Measurements from ENCODE around the gene C16orf95.
A peak's percentile ranks its signal among the peaks of the same experiment; 100 is the strongest.
"Not testable (repeated sequence)": the region's sequence is repeated elsewhere in the genome, so short reads cannot be mapped to it uniquely, and the experiment has no call there.

C16orf95 gene

DNA sequence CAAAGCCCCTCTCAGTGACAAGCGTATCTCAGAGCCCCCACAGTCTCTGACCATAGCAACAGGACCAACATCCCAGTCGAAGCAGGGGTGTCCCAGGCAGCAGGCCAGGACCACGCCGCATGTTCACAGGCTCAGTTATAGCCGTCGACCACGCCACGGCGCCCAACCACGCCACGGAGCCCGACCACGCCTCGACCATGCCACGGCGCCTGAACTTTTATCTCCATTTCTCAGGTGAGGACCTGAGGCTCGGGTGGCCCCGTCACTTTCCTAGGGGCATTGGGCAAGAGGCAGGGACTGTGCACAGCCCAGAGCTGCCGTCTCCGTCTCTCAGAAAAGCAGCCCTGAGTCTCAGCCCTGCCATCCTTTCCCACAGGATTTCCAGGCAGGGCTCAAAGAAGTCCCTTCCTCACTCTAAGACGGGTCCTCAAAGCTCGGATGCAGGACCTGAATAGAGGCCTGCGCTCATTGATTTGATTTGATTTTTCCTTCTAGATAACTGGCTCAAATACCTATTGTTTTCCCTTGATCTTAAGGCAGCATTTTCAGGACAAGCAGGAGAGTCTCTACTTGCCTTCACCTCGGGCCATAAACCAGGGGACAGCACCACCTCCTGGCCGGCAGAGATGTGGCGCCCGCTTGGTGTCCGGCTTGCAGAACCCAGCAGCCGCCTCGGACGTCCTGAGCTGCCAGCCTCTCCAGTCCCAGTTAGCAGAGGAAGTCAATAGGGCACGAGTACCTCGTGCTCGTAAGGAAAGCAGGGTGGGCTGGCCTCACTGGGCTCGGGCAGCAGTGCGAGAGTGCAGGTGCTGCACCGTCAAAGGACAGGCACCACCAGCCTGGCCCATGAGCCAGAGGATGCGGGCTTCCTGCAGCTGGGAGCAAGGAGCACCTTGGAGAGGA is 38.8 kb downstream of the C16orf95 start:
- peak; percentile 16 for DNase-seq

DNA sequence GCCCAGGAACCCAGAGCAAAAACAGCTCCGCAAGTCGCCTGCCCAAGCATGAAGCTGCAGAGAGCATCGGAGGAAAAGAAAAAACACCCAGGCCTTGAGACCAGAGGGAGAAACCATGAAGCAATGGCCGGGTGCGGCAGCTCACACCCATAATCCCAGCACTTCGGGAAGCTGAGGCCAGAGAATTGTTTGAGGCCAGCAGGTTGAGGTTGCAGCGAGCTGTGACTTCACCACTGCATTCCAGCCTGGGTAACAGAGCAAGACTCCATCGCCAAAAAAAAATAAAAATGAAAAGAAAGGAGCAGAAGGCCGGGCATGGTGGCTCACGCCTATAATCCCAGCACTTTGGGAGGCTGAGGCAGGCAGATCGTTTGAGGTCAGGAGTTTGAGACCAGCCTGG is 40.3 kb downstream of the C16orf95 start:
- no peak for DNase-seq

DNA sequence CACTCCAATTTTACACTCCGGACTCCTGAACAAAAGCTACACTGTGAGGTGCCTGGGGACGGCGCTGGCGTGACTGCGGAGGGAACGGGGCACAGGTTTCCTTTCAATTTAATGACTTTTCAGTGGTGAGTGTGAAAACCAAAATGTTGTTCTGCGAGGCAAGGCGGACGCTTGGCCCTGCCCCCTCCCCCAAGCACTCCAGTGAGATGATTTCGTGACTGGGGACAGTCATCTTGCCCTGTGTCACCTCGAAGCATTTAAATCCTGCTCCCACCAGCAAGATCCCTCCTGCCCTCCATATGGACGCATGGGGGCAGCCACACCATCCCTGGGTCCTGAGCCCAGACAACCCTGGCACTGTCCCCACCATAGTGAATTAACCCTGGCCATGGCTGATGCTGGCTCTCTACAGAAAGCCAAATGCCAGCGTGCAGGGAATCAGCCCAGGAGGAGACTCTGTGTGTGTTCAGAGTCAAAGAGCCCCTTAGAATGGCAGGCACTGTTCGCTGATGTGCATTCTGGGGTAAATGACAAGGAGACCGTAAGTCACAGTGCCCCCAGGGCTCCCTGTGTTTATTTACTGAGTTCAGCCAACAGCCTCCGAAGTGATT is 41.0 kb downstream of the C16orf95 start:
- DNase-seq, result no peak

DNA sequence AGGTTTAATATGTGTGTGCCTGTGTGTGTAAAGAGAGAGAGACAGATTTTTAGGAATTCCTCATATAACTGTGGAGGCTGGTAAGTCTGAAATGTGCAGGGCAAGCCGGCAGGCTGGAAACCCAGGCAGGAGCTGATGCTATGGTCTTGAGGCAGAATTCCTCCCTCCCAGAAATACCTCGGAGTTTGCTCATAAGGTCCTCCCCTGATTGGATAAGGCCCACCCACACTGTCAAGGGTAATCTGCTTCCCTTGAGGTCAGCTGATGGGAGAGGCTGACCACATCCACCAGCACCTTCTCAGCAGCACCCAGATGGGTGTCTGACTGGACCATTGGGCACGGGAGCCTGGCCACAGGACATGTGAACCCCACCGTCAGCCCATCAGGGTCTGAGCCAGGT is 42.4 kb downstream of the C16orf95 start:
- no peak for DNase-seq

DNA sequence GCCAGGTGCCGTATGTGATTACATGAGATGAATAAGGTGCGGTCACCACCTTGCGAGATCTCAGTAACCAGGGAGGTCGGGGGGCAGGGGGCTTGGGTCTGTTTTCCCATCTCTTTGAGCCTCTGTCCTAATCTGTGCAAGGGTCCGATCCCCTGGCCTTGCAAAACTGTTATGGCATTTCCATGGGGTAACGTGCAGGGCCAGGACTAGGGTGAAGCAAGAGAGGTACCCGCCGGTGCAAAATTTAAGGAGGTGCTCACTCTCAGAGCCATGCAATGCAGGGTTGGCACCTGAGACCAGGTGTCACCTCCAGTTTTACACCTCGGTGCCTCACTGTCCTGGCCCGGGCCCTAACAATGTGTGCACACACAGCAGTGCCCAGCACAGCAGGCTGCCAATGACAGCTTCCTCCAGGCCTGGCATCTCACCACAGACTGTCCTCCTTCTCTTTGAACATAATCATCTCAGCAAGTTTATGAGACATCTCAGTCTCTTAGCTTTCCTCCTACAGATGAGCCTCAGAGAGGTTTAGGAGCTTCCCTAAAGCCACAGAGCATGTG is 43.6 kb downstream of the C16orf95 start:
- DNase-seq, result no peak

DNA sequence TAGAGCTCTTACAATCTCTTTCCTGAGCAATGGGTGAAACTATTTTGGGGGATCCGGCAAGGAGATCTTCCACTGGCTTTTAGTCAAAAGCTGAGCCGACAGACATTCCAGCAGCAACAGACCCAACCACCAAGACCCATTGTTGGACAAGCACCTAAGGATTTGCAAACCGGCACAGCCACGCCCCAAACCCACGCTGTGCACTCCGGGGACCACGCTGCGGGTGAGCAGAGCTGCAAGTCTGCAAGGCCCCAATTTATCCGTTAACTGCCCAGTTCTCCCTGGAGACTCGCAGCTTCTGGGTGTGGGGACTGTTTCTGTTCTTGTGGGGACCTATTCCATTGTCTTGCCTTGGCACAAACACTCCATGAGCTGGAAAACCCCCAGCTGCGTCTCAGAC is 45.9 kb downstream of the C16orf95 start:
- no peak for DNase-seq

DNA sequence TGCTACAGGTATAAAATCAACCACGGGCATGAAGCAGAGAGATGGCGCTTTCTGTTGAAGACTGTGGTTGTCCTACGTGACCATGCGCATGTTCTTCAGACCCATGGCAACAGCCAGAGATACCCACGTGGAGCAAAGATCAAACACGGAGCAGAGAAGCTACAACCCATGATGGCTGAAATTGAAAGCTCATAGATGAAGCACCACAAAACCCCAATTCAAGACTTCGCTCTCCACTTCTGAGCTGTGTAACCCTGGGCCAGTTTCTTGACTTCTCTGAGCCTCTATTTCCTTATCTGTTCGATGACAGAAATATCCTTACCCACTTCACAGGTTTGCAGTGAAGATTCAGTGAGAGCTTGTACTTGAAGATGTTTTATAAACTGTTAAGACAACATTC is 49.6 kb downstream of the C16orf95 start:
- DNase-seq, result no peak

DNA sequence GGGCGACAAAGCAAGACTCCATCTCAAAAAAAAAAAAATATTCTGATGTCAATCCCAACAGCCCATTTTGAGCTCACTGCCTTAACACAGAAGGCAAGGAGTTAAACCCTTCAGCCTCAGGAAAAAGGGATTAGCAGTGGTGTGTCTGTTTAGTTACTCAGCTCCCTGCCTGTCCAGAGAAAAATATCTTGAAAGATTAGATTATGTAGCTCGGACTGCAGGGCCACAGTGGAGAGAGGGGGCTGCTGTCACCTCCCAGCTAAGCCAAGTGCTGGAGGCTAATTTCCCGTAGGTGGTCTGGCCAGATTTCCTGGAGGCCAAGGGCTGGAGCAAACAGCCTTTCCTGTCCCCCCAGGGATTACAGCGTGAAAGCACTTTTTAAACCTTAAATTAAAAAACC is 50.3 kb downstream of the C16orf95 start:
- no peak for DNase-seq

DNA sequence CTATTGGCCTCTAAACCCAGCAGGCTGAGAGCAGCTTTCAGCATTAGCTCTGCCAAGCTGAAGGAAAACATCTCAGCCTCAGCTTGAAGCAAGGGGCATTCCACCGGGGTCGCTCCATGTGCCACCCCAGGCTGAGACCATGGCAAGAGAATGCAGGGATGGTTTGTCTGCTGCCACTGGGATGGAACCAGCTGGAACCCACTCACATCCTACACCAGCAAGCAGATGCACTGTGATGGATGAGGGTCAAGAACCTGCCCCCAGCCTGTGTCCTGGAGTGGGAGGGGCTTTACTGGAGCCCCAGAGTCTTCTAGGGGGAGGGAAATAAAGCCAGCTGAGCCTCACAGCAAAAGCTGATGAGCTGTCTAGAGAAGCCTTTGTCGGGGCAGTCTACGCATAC is 51.9 kb downstream of the C16orf95 start:
- DNase-seq, result no peak

DNA sequence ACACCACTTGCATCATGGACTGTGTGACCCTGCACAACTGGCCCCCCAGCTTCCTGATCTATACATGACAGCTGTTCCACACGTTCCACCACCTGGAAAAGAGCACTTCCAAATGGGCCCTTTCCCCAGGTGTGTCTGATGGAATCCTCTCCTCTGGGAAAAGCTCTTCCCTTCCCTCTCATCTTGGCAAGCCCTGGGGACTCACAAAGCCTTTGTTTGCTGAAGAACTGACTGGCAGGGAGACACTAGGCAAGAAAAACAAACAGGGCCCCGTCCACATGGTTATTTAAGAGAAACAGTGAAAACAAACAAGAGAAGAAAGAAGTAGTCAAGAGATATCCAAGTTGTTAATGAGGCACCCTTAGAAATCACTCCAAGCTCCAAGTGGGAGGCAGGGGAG is 52.6 kb downstream of the C16orf95 start:
- no peak for DNase-seq

DNA sequence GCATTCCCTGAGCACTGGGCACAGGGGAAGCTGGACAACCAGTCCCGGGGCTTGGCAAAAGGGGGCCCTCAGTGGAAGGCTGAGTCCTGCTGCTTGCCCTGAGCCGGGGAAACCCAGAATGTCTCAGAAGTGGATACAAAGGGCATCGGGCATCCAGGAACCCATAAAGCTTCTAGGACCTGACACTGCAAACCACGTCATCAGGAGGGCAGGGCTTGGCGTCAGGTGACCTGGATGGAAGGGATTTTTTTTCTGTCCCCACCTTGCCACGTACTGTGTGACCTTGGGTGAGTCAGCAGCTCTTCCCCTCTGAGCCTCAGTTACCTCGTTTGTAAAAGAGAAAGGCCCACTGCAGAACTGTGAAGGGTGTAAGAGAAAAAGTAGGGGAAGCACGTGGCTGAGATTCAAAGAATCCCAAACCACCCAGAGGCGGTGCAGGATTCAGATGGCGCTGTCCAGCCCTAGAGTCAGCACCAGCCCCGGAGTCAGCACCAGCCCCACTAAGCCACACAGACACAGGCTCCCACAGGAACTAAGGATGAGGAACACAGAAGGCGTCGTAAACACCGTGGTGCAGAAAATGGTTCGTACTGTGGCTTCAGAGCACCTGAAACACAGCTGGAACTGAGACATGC is 53.7 kb downstream of the C16orf95 start:
- no peak for DNase-seq

DNA sequence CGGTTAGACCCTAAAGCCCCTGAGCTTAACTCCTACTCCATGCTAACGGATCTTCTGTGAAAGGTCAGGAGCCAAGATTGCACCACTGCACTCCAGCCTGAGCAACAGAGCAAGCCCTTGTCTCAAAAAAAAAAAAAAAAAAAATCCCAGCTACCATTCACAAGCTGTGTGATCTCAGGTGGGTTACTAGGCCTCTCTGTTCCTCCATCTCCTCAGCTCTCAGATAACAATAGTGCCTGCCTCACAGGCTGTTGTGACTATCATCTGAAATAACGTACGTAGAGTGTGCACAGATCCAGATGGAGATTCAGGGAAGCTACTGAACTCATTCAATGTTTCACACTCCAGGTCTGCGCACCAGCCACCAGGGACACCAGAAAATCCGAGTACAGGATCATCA is 57.8 kb downstream of the C16orf95 start:
- no peak for DNase-seq

DNA sequence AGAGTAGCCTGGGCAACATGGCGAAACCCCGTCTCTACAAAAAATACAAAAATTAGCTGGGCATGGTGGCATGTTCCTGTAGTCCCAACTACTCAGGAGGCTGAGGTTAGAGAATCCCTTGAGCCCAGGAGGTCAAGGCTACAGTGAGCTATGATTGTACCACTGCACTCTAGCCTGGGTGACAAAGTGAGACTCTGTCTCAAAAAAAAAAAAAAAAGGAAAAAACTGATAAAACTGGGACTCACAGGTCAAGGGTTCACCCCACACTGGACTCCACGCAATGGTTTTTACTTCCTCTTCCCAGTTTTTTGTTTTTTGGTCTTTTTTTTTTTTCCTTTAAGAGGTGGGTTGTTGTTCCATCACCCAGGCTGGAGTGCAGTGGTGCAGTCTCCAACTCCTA is 58.5 kb downstream of the C16orf95 start:
- DNase-seq, result not testable (repeated sequence)

DNA sequence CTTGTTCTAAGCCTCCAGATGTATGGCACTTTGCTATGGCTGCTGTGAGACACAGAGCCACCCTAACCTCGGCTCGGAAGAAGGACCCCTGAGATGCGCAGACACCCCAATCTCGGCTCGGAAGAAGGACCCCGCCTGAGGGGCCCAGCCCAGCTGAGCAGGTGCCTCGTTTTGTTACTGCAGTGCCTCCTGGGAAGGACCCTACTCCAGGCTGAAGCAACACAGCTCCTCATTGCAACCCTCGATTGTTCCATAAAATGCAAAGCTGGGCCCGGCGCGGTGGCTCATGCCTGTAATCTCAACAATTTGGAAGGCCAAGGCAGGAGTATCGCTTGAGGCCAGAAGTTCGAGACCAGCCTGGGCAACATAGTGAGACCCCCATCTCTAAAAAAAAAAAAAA is 61.3 kb downstream of the C16orf95 start:
- DNase-seq, result no peak

DNA sequence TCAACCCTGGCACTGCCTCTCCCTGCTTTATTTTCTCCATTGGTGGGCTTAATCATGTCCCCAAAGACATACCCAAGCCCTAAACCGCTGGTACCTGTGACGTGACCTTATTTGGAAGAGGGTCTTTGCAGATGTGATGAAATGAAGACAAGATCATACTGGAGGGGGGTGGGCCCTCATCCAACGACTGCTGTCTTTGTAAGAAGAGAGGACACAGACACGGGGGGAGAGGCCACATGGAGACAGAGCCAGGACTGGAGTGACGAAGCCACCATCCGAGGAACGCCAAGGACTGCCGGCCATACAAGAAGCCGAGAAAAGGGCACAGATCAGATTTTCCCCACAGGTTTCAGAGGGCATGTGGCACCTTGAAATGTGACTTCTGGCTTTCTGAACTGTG is 62.5 kb downstream of the C16orf95 start:
- no peak for DNase-seq

DNA sequence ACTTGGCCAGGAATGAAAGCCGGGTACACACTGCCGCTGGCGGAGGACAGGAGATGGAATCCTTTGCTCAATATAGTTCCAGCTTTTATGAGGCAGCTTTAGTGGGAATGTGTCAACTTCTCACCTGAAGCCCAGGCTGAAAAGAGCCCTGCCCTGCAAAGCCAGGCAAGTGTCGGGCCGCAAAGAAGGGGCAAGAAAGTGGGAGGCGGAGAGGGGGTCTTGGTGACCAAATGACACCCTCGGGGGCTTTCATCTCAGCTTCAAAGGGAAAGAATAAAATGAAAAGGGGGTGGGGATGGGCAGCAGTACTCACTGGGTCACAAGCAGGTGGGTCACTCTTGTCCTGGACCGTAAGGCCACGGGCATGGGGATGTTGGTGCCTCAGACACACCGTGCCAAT is 62.9 kb downstream of the C16orf95 start:
- no peak for DNase-seq

DNA sequence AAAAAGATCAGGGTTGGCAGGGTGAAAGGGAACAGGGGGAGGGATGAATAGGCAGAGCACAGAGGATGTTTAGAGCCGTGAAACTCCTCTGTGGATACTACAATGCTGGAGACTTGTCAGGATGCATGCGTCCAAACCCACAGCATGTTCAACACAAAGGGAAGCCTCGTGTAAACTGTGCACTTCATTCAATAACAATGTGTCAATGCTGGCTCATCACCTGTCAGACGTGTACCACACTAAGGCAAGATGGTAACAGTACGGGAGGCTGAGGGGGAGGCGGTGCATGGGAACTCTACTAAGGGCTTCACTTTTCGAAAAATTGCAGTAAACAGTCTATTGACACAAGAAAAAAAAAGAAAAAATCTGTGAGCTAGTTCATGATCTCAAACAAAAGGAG is 63.7 kb downstream of the C16orf95 start:
- no peak for DNase-seq
